HT-29 (cell line): Measurements from ENCODE around the gene NHERF1. TPM values are rescaled to one million over a fixed set of nuclear protein-coding genes. Genes with fewer than 3 reads are reported as not detected.

ENCODE experiments used
- DNase-seq: peaks from one replicate; pipeline ENCODE4 v3.0.0-alpha.2; 2015; ENCODE audit warnings: low spot score
- total RNA-seq: library from RNA; depleted of rRNA; stranded (reverse); fragments of >200 nt; shearing (Covaris generic); gene quantifications from 2 replicates; pipeline ENCODE4 v1.2.3, GENCODE V29; 2014

Gene NHERF1
- total RNA-seq, 1 experiment from 2014 or later, result 304 TPM

DNA sequence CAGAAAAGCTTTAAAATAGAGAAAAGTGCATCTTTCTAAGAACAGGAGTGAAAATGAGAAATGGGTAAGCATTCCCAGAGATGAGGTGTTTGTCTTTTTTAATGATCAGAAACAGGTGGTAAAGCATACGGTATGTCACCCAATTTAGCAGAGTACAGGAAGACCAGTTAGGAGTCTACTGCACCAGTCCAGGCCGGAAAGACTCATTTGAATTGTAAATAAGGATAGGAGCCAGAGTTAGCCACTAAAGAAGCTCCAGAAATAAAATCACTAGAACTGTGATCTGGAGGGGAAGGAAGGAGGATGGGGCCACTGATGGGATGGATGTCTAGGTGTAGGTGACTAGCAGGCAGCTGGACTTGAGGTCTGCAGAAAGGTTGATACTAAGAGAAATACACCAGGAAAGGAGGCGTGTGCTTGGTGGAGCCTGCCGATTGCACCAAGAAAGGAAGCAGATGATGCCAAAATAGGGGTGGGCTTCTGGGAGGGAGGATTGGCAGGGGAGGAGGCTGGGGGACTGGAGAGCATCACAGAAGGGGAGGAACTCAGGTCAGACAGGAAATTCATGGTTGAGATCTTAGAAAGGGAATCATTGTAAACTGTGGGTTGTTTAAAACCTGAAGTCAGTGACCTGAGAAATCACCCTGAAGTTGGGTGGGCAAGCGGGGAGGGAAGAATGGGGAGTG is 35.8 kb downstream of the NHERF1 start:
- no peak for DNase-seq

DNA sequence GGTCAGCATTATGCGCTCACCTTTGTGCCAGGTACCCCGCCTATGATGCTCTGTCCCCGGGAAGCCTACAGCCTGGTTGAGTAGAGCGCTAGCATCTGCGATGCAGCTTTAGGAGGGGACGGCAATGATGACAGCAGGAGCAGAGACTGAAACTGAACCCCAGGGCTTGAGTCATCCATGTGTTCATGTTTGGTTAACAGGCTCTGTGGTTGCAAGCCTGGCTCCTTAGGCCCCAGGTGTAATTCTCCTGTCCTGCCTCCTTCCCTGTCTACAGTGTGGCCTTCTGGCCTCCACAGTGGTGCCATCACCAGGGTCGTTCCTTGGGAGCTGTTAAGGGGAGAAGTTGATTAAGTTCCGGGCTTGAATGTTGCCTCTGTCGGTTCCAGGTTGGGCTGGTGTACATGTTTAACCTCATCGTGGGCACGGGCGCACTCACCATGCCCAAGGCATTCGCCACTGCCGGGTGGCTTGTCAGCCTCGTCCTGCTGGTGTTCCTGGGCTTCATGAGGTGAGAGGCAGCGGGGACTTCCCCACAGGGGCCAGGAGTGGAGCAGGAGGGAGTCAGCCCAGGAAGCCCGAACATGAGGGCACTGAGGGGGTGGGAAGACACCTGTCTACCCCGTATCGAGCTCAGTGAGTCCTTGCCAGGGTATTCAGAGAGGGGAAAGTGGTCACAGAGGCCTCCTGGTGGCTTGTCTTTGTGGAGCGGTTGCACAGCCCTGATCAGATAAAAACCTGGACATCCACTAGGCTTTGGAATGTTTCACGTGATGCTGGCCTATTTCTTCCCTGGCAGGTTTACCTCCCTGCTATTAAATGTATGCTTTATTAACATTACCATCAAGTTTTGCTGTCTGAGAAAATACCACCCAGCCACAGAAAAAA is 36.9 kb downstream of the NHERF1 start:
- no peak for DNase-seq

DNA sequence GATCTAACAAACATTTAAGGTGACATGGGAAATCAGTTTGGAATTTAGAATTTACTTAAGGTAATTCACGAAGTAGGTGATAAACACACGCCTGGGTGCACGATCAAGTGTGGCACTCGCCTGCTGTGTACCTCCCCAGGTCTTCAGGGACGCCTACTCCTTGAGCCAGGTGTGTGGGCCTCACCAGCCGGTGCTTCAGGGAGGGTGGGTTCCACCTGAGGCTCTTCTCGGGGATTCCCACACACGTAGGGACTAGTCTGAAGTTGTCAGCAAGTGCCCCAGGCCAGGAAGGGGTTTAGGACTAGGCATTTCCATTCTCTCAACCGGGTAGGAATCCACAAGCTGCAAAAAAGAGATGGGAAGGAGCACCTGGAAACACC is 37.5 kb downstream of the NHERF1 start:
- DNase-seq, result no peak

DNA sequence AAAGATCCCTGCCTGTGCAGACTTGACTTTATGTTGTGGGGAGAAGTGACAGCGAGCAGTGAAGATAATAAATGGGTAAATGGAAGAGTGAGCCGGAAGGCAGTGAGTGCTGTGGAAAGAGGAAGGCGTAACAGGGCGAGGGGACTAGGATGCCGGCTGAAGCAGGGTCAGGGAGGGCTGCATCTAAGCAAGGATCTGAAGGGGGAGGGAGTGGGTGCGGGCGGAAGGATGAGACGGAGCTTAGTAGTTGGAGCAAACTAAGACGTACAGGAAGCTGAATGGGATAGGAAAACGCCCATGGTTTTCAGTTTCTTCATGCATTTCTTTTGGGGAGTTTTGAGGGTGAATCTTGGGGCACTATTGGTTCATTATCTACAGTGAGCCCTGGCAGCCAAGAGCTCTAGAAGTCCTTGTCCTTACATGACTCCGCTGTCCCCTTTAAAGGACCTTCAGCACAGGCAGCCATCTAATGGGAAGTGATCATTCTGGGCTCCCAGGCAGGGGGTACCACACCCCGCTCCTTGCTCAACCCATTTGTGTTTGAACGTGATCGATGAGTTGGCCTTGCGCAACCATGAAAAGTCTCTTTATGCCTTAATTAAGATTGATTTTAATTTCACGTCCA is 38.1 kb downstream of the NHERF1 start:
- DNase-seq, result no peak

DNA sequence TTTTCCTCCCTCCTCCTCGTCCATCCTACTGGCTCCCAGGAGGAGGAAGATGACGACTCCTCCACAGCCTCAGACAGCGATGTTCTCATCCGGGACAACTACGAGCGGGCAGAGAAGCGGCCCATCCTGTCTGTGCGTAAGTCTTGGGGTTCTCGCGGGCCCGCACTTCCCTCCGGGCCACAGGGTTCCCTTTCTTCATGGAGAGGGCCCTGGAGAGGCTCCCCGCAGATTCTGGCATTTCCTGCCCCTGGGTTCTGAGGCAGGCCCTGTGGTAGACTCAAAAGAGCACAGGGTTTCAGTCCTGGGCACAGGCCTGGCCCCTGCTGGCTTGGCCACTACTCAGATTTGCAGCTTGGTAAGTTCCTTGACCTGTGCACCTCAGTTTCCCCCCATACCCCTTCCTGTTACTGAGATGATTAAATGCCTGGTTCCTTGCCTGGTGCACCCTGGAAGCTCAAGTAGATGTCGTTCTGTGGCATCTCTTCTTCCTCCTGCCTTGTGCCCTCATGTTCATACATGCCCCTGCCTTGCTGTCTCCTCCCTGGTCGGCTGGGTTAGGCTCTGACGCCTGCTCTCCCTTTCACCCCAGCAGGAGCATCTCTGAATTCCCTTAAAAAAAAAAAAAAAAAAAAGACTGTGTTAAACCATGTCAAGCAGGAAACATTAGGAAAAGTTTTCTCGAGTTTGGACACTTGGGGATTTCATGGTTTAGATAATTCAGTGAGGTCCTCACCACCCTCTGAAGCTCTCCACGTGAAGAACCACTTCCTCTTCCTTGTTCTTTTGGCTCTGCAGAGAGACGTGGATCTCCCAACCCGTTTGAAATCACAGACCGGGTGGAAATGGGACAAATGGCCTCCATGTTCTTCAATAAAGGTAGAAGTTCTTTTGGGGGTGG is 42.0 kb downstream of the NHERF1 start:
- no peak for DNase-seq

DNA sequence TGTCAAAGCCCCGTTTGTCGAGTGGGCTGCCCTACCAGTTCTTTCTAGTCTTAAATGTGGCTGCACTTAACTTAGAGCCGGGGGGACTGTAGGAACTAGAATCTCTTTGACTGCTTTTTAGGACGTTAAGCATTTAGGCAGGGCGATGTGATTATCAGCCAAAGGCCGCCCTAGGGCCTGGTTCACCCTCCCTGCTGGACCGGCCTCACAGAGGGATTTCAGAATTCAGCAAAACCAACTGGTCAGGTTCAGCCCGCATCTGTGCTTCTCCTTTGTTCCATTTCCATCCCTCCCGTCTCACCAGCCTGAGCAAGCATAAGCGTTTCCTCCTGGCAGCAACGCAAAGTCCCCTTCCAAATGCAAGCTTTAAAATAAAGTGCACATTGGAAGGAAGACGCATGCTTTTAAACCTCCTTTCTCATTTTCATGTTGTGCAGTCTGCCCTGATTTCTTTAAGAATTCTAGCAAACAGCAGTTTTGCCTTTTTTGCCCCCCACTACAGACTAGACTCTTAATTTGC is 44.2 kb downstream of the NHERF1 start:
- no peak for DNase-seq

DNA sequence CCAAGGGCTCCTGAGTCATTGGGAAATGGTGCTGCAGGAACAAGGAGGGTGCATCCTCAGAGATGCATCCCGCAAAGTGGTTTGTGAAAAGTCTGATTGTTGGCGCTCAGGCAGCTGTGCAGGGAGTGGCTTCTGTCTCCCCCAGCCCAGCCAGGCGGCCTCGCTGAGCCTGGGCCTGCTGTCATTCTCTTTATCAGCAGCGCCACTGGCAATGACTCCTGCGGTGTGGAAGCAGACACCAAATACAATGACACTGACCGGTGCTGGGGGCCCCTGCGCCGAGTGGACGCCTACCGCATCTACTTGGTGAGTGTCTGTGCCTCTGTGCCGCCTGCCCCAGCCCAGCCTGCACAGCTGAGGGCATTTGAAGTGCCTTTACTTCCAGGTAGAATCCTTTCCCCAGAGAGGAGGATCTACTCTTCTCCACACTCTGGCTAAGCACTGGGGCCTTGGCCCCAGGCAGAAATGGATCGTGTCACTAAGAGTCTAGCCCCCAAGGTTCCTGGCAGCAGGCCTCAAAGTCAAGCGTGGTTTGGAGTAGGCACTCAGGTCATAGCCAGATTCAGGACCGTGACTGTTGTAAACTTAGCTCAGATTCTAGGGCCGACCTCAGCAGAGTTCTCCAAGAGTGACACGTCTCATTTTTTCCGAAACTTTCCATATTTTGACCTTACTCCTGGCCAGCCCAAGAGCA is 47.0 kb downstream of the NHERF1 start:
- DNase-seq, result no peak

DNA sequence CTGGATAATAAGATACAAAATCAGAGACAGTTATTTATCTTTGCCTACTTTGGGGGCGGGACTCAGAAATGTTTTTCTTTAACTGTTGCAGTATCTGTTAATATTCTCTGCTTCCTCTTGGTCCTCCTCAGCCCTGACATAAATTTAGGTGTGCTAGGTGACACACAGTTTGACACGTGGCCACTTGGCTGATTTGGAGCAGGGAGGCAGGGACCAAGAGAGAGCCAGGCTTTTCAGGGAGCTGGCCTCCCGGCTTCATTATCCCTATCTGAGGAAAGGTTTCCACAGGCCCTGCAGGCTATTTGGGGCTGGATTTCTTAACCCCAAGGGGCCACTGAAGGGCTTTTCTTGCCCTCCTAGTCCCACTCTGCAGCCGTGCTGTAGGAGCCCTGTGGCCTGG is 47.8 kb downstream of the NHERF1 start:
- no peak for DNase-seq

DNA sequence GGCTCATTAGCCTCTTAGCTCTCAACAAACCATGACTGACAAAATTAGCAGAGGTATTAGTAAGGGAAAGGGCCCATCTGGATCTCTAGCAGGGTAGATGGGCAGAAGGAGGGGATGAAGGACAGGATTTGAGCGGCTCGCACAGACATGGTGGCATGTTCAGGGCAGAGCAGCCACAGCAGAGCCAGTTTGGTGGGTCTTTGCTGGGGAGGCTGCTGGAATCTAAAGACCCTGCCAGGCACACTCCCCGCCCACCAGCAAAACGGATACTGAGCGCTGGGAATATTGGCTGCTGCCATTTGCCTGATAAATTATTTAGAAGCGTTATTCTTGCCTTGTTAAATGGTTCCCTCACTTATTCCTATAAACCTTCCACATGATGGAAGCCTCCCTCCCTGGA is 48.4 kb downstream of the NHERF1 start:
- DNase-seq, result no peak

DNA sequence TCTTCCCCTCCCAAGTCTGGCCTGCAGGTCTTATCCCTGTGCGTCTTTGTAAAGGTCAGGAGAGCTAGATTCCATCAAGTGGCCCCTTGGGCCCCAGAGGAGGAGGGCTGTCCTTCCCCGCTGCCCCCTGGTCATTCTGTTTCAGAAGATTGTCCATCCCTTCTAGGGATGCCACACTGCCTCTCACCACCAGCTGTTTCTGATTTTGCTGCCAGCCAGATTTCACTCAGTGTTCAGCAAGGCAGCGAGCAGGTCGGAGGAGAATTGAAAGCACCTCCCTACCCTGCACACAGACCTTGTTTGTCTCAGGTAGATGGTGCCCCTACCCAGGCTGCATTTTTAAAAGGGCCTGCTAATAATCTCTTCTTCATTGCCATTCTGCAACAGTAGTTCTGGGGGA is 49.4 kb downstream of the NHERF1 start:
- DNase-seq, result no peak

DNA sequence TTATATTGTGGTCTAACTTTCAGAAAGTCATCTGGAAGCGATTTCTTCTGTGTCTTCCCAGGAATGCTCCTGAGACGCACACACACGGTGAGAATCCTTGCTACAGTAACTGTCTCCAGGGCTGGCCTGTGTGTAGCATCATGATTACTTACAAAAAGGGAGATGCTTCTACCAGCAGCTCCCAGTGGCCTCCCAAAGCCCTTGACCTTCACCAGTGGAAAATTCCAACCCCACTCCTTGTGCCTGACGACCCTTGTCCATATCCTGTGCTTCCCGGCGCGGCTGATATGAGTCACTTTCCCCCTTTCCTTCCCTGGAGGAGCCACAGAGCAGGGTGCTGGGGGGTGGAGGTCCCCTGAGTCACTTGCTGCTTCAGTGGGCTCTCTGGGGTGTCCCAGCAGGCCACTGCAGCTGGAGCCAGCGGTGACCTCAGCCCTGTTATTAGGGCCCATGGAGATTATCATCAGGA is 49.8 kb downstream of the NHERF1 start:
- DNase-seq, result no peak

DNA sequence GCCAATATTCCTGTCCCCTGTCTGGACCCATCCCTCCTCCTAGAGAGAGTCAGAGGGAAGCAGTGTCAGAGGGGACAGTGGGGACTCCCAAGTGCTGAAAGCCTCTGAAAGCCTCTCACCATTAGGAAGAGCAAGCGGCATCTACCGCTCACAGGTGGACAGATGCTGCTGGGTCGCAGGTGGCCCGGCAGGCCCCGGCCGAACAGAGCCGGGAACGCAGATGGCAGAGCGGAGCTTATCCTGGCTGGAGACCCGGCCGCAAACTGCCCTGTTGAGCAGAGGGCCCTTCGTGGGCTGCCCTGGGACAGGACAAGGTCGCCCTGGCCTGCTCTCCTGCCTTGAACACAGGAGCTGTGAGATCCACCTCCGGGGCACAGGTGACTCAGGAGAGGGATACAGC is 50.7 kb downstream of the NHERF1 start:
- DNase-seq, result no peak

DNA sequence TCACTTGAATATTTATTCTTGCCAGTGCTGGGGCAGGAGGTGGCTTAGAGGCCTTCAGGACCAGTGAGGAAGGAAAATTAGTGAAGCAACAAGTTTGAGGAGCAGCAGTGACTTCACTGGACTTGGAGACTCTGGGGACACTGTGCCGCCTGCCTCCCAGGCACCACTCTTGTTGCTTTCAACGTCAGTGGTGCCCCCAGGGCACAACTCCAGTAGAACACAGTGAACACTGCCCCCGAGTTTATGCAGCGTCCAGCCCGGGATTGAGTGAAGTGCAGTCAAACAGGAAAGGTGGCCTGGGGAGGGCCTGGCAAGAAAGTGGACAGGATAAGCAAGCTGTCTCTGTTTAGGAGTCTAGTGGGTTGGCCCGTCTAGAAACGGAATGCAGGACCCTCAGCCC is 52.1 kb downstream of the NHERF1 start:
- no peak for DNase-seq

DNA sequence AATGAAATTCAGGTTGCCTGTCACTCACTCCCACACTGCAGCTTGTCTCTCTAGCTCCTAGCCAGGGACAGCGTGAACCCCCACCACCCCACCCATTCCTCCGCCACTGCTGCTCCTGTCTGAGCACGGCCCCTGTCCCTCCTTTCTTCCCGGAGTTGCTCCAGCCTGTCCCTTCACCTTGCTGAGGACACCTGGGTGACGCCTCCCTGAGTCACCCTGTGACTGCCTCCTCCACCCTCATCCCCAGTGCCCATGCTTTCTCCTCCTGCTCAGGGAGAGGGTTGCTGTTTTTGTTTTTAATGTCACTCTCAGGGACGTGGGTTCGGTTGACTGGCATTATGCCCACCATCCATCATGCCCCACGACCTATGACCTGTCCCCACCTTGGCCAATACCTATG is 53.5 kb downstream of the NHERF1 start:
- peak; percentile 5 for DNase-seq

DNA sequence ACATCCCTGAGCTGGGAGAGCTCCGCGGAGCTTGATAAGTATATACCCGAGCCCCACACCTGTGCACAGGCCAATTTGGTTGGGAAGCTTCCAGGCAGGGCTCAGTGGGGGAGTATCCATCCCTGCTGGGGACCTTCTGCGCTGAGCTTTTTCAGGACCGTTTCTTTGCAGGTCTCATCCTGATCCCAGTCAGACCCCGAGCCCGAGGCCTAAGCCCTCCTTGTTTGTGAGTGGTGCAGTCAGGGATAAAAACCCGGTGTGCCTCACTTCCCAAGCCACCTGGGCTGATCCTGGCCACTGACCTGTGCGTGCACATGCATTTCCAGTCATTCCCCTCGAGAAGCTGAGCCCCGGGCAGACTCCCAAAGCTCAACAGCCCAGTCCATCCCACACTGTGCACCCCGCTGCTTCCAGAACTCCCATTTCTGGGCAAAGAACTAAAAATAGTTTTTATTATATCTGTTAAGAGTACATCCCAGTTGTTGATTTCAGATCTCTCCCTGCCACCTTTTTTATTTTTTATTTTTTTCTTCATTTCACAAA is 55.0 kb downstream of the NHERF1 start:
- DNase-seq, result no peak

DNA sequence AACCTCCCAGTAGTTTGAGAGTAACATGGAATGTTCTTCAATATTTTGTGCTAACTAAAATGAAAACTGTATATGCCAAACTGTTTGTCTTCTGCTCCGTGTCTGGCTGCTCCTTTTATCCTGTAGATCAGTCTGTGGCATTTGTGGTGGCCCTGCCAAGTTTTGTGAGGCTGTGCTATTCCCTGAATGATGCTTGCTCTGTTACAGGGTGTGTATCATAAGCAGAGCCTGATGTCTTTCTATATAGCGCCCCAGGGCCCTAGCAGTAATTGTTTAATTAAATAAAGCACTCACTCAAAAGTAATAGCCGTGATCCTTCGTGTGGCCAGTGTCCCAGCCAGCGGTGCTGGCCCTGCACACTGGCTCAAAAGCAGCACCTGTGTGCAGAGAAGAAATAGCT is 55.5 kb downstream of the NHERF1 start:
- DNase-seq, result no peak

DNA sequence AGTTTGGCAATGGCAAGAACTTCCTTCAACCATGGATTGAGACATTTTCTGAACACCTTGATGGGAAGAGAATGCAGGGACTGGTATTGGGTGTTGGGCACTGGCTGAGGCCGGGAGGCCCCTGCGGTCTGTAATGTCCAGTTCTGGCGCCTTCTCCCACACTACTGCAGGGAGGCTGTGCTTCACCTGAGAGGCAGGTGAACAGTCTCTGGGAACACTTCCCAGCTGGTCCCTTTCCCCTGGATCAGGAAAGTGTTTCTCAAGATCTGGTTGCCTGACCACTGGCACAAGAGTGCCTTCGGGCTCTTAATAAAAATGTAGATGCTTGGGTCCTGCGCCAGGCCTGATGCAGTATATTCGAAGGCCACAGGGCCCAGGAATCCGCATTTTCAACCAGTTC is 56.3 kb downstream of the NHERF1 start:
- no peak for DNase-seq

DNA sequence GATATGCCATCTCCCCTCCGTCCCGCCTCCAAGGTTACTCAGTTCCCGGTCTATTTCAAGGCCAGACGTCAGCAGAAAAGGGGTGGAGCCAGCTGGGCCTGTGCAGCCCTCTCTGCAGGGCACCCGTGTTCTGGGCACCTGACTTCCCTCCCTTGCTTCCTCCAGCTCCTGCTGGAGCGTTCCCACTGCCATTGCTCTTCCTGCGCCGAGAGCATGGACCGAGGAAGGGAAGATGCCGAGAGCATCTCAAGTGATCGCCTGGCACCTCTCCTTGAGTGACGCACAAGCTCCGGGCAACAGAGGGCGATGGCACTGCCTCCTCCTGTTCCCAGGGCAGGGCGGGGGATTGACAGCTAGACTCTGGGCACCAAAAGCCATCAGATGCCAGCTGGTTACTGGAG is 57.2 kb downstream of the NHERF1 start:
- DNase-seq, result no peak

DNA sequence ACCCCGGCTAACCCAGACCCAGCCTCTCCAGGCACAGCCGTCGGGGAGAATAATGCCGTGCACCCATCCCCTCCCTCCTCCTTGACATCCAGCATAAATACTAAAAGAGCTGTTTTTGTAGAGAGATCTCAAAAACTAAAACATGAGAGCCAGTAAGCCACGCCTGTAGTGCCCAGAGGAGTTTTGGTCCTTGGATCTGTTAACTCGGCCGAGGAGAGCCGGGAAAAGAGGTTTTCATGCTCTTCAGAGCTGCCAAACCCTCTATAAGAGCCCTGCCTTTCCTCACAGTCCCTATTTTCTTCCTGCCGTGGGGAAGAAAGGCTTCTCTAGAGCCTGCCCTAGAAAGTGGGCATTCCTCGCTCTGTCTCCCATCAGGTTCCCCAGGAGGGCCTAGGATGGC is 57.9 kb downstream of the NHERF1 start:
- DNase-seq, result no peak

DNA sequence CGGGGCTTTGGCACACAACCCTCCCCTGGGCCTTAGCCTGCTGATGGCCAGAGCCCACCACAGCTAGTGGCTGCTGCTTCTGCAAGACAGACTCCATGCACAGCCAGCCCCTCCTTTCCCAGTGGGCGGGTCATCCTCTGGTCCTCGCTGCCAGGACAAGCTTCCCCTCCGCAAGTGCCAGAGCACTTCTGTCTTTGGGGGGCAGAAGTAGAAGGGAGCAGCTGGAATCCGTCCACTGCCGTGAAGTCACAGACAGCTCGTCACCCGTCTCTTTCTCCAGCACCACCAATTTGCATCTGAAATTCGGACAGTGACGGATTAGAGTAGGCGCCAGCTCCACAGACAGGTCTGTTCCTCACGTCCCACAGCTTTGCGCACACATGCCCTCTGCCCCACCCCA is 59.0 kb downstream of the NHERF1 start:
- no peak for DNase-seq
